NCI-H774 (cell line): ENCODE data around the gene TNS4.
"Not testable (repeated sequence)": the region's sequence is repeated elsewhere in the genome, so short reads cannot be mapped to it uniquely, and the experiment has no call there.

Source experiments
- DNase-seq: peaks from one replicate; lab custom pipeline; 2025; lab: John Stamatoyannopoulos, UW

The TNS4 gene

GRCh38 chr17:40501499-40501911 lies at the start of gene TNS4:
TNS4 (minus strand) TSS chr17:40501623; CDS start chr17:40496425, 5,198 bp downstream.
- no peak for DNase-seq

- no peak for DNase-seq
Measured at GRCh38 chr17:40550608-40551007, 49.2 kb upstream of the TNS4 start.

- DNase-seq, result no peak
Measured at GRCh38 chr17:40548982-40549685, 47.7 kb upstream of the TNS4 start.

- DNase-seq, result no peak
Measured at GRCh38 chr17:40548491-40548981, 47.1 kb upstream of the TNS4 start.

- DNase-seq, result no peak
Measured at GRCh38 chr17:40547785-40548478, 46.5 kb upstream of the TNS4 start.

- peak; percentile 84 for DNase-seq
Measured at GRCh38 chr17:40547079-40547784, 45.8 kb upstream of the TNS4 start.

GRCh38 chr17:40546497-40546896 lies 45.1 kb upstream of the TNS4 start:
- not testable (repeated sequence) for DNase-seq

- DNase-seq, result no peak
Measured at GRCh38 chr17:40545660-40546059, 44.2 kb upstream of the TNS4 start.

- no peak for DNase-seq
Measured at GRCh38 chr17:40542558-40543411, 41.4 kb upstream of the TNS4 start.

GRCh38 chr17:40541873-40542557 lies 40.6 kb upstream of the TNS4 start:
- DNase-seq, result no peak

GRCh38 chr17:40541060-40541872 lies 39.8 kb upstream of the TNS4 start:
- DNase-seq, result no peak

- DNase-seq, result no peak
Measured at GRCh38 chr17:40540448-40540847, 39.0 kb upstream of the TNS4 start.

GRCh38 chr17:40539711-40540411 lies 38.4 kb upstream of the TNS4 start:
- DNase-seq, result no peak

- DNase-seq, result no peak
Measured at GRCh38 chr17:40538936-40539705, 37.7 kb upstream of the TNS4 start.

GRCh38 chr17:40538019-40538935 lies 36.9 kb upstream of the TNS4 start:
- no peak for DNase-seq

- no peak for DNase-seq
Measured at GRCh38 chr17:40536295-40537171, 35.1 kb upstream of the TNS4 start.

GRCh38 chr17:40535924-40536294 lies 34.5 kb upstream of the TNS4 start:
- no peak for DNase-seq
